Stimulated activated CD8-positive, alpha-beta memory T cell treated with anti-CD3 and anti-CD28 coated beads, Interleukin-4, amount 100 ng/mL, for 48 hours (primary cell): ENCODE data around the gene S100A5.
A peak's percentile ranks its signal among the peaks of the same experiment; 100 is the strongest.
"Not testable (repeated sequence)": the region's sequence is repeated elsewhere in the genome, so short reads cannot be mapped to it uniquely, and the experiment has no call there.

Experiments used
- DNase-seq: peaks from one replicate; pipeline ENCODE4 v3.0.0-alpha.2; 2020

Gene S100A5

DNA sequence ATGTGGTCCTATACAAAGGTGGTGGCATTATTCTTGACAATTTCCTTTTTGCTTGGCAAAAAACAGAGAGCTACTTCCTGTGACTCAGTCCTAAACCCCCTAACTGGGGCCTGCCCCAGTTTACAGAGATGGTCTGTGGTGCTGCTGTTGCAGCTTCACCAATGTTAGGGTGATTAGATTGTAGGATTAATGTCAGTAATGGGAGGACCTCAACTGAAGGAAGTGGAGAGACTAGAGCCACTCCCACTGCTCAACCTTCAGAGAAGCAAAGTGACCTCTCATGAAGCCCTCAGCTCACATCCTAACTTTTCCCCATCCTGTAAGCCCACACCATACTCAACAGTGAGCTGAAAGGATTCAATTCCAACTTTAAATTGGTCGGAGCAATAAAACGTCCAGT lies 8.6 kb downstream of the S100A5 start:
- peak; percentile 50 for DNase-seq

GRCh38 chr1:153531638-153532037 lies 9.1 kb downstream of the S100A5 start:
- no peak for DNase-seq

- DNase-seq, result no peak
Observed at GRCh38 chr1:153527683-153528040, 13.1 kb downstream of the S100A5 start.

GRCh38 chr1:153527023-153527682 lies 13.6 kb downstream of the S100A5 start:
- no peak for DNase-seq

DNA sequence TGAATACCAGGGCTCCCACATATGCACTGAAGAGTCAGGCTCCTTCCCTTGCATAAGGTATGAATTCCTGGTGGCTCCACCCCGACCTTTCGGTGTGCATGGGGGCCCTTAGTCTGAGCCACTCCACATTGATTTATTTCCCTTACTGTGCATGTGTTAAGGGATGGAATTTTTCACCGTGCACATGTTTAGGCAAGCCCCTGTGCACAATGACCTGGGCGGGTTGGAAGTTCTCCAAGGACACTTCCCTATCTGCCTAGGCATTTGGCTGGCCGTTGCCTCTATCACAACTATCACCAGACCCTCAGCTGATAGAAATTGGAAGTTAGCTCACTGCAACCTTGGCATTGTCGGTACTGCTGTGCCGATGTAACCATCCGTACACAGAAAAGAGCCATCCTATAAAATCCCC lies 14.6 kb downstream of the S100A5 start:
- DNase-seq, result no peak

DNA sequence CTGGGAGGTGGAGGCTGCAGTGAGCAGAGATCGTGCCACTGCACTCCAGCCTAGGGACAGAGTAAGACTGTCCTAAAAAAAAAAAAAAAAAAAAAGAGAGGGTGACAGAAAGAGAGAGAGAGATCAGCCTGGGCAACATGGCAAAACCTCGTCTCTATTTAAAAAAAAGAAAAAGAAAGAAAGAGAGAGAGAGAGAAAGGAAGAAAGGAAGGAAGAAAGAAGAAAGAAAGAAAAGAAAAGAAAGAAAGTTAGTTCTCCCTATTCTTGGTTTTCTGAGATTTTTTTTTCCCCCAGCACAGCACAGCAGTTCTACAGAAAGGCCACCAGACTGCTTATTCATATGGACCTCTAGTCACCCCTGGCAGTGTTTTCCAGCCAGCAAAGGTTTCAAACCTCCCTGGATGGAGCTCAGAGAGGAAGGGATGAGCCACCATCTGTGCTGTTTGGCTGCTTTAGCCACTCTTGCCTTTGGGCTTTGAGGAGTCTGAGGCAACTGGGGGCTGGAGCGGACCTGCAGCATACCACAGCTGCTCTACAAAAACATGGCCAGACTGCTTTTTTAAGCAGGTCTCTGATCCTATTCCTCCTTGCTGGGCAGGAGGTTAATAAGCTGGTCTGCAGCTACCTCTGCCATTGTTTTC lies 15.5 kb downstream of the S100A5 start:
- DNase-seq, result no peak

- not testable (repeated sequence) for DNase-seq
Observed at GRCh38 chr1:153522353-153523048, 18.2 kb downstream of the S100A5 start.

- not testable (repeated sequence) for DNase-seq
Observed at GRCh38 chr1:153521808-153522207, 18.9 kb downstream of the S100A5 start.

- DNase-seq, result peak; percentile 14
Observed at GRCh38 chr1:153520818-153521476, 19.8 kb downstream of the S100A5 start.

DNA sequence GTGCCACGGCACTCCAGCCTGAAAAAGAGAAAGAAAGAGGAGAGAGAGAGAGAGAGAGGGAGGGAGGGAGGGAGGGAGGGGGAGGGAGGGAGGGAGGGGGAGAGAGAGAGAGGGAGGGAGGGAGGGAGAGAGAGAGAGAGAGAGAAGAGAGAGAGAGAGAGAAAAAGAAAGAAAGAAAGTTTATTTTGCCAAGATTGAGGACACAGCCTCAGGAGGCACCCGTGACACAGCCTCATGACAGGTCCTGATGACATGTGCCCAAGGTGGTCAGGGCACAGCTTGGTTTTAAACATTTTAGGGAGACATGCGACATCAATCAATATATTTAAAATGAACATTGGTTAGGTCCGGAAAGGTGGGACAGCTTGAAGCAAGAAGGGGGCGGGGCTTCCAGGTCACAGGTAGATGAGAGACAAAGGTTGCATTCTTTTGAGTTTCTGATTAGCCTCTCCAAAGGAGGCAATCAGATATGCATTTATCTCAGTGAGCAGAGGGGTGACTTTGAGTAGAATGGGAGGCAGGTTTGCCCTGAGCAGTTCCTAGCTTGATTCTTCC lies 20.5 kb downstream of the S100A5 start:
- peak; percentile 14 for DNase-seq

GRCh38 chr1:153519242-153519641 lies 21.5 kb downstream of the S100A5 start:
- DNase-seq, result peak; percentile 11

DNA sequence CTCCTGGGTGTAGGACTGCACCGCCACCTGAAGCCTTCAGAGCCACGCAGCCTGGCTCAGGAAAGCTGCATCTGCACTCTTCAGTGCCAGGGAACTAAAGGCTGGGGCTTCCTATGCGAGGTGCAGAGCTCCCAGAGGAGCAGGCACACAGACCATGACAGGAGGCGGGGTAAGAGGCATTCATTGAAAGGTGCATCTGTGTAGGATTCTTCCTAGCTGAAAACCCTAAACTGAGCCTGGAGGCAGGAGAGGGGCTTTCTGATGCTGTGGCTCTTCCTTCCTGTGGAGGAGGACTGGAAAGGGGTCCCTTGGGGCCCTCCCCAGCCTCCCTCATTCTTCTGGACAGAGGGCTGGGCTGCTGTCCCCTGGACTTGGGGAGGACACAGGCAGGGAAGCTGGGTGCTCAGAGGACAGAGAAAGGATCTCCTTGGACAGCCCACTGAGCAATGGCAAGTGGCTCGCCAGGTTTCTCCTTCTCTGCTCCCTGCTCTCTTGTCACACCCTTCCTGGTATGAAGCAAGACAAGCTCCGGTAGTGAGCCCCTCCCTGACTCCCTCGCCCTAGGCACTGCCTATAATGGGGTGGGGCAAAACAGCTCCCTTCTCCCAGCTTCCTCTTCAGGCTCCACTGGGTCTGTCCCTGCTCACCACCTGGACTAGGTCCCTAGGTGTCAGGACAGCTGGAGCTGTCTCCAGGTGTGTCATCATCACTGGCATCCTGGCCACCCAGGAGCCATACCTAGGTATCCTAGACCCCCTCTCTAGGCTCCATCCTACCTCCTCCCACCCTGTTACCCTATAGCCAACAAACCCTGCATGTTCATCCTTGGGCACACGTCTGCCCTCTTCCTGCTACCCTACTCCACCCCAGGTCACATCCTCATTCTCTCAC lies 25.0 kb downstream of the S100A5 start:
- no peak for DNase-seq

DNA sequence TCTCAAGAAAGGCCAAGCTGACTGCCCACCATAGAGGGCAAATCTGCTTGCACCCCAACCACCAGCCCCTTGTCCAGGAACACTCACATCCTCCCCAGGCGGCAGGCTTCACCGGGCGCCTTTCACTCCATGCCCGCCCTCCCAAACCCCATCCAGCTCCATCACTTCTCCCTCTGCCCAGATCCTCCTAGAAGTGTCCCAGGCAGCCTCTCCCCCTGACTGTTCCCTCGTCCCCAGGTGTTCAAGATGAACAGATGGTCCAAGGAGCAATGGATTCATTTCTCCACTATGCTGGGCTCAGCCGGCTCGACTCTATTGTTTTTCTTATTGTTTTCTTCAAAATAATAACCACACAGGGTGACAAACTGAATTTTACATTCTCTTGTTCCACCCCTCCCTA lies 27.1 kb downstream of the S100A5 start:
- DNase-seq, result no peak

GRCh38 chr1:153513023-153513422 lies 27.7 kb downstream of the S100A5 start:
- DNase-seq, result no peak

- peak; percentile 88 for DNase-seq
Observed at GRCh38 chr1:153510984-153511410, 29.7 kb downstream of the S100A5 start.

DNA sequence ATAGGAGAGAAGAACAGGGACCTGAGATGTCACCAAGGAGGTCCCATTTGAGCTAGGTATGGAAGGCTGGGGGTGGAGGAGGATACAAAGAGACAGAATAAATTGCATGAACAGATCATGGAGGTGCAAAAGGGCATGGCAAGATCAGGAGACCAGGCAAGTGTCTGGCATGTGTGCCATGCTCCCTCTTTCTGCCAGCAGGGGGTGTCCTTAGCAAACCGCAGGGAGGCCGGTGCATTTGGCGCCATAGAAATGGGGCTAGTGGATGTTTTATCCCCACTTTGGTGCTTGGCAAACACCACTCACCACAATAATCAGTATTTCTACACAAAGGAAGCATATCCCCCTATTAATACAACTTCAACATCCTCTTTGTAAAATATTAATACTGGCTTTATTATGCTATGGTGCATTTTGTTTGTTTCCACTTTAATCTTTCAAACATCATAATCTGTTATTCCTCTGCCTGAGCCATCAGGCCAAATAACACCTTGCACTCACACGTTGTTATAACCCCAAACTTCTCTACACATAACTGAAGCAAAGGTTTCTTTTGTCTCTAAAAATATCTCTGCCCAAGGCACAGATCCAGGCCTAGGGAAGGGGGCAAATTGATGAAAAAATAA lies 30.9 kb downstream of the S100A5 start:
- peak; percentile 86 for DNase-seq

DNA sequence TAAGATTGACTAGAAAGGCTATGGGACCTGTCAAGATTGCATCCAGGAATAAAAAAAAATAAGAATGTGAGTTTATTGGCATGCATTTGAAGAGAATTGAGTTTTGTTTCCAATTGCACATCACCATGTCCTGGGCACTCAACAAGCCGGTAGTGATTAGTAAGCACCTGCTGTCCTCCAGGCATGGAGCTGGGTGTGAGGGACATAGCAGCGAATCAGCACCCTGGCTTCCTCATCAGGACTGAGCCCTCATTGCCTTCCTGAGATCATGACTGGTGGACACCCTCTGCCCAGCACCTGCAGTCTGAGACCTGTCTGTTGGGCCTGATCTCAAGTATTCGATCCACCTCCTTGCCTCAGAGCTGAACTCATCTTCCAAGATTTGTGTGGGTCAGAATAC lies 31.7 kb downstream of the S100A5 start:
- DNase-seq, result no peak

- no peak for DNase-seq
Observed at GRCh38 chr1:153507926-153508583, 32.7 kb downstream of the S100A5 start.

GRCh38 chr1:153506831-153507413 lies 33.8 kb downstream of the S100A5 start:
- DNase-seq, result no peak

DNA sequence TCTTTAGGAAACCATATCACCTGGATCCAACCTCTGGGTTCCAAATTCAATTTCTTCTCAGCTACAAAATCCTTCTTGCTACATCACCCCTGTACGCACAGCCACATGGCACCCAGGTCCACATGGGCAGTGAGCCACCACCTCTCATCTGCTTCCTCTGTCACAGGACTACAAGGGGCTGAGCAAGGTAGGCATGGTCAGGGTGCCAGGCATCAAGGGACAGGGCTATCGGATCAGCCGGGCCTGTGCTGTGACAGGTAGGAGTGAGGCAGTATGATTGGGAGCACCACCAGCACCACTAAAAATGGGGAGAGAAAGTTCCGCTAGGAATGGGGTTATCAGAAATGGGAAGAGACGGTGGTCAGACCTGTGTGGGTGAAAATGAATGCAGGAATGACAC lies 34.3 kb downstream of the S100A5 start:
- no peak for DNase-seq

- no peak for DNase-seq
Observed at GRCh38 chr1:153505576-153505975, 35.2 kb downstream of the S100A5 start.
